Measurements from ENCODE around the gene ACACB.

DNA sequence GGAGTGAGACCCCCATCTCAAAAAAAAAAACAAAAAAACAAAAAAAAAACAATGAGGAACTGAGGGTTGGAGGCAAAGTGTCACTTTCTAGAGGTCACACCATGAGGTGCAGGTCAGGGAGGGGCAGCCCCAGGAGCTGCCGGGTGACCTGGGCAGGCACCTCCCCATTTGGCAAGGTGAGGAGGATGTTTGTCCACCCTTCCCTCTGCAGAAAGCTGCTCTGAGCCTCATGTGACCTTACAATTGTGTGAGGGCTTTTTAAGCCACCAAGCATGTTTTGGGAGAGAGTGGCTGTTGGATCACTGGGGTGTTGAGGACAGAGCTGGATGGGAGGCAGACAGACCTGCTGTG lies 143.1 kb downstream of the ACACB start:
- TF ChIP-seq POLR2A (IDR thresholded peaks at IDR 0.05), result no peak
- TF ChIP-seq, protein P1, sequence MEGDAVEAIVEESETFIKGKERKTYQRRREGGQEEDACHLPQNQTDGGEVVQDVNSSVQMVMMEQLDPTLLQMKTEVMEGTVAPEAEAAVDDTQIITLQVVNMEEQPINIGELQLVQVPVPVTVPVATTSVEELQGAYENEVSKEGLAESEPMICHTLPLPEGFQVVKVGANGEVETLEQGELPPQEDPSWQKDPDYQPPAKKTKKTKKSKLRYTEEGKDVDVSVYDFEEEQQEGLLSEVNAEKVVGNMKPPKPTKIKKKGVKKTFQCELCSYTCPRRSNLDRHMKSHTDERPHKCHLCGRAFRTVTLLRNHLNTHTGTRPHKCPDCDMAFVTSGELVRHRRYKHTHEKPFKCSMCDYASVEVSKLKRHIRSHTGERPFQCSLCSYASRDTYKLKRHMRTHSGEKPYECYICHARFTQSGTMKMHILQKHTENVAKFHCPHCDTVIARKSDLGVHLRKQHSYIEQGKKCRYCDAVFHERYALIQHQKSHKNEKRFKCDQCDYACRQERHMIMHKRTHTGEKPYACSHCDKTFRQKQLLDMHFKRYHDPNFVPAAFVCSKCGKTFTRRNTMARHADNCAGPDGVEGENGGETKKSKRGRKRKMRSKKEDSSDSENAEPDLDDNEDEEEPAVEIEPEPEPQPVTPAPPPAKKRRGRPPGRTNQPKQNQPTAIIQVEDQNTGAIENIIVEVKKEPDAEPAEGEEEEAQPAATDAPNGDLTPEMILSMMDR (IDR thresholded peaks at IDR 0.05), result no peak

All from Peyer's patch (tissue), 4 donors.